HT-29 (cell line): ENCODE results near the gene RPS6KA2. TPM values are rescaled to one million over a fixed set of nuclear protein-coding genes. Genes with fewer than 3 reads are reported as not detected.

Source experiments
- DNase-seq: peaks from one replicate; pipeline ENCODE4 v3.0.0-alpha.2; 2015; ENCODE audit warnings: low spot score
- total RNA-seq: library from RNA; depleted of rRNA; stranded (reverse); fragments of >200 nt; shearing (Covaris generic); gene quantifications from 2 replicates; pipeline ENCODE4 v1.2.3, GENCODE V29; 2014

The RPS6KA2 gene
- total RNA-seq, 1 experiment from 2014 or later, result 3.4 TPM

GRCh38 chr6:166423051-166423745 is 203.9 kb downstream of the RPS6KA2 start:
- no peak for DNase-seq

- no peak for DNase-seq
Observed at GRCh38 chr6:166422201-166422940, 204.7 kb downstream of the RPS6KA2 start.

- DNase-seq, result peak; percentile 51
Observed at GRCh38 chr6:166420351-166420750, 206.7 kb downstream of the RPS6KA2 start.

DNA sequence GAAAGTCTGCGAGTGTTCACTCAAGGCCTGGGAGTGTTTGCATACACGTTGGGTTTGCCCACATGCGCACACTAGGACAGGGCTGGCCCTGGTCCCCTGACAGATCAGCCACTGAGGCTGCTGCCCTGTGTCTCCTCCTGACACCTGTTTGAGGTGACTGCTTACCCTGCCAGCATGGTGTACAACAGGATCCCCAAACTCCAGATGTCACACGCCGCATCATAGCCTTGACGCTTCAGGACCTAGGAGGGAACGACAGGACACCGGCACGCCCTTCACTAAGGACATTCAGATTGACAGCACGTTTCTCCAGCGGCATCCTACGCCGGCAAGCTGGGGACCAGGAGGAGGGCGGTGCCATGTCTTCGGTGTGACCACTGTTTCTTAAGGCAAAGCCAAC is 207.3 kb downstream of the RPS6KA2 start:
- no peak for DNase-seq

DNA sequence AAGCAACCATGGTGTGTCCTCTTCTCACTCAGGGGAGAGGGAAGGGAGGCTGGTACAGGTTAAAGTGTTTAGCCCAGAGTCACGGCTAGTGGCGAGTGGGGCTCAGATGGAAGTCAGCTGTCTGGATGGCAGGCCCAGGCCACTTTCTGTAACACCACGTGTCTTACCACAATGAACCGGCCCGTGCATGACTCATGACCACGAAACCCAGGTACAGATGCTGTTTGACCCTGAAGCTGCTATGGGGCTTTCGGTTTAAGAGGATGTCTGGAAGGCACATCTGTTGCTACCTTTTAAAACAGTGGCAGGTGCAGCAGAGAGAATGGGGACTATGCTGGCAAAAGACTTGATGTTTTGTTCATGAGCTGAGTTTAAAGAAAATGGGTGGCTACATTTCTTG is 207.8 kb downstream of the RPS6KA2 start:
- DNase-seq, result no peak

DNA sequence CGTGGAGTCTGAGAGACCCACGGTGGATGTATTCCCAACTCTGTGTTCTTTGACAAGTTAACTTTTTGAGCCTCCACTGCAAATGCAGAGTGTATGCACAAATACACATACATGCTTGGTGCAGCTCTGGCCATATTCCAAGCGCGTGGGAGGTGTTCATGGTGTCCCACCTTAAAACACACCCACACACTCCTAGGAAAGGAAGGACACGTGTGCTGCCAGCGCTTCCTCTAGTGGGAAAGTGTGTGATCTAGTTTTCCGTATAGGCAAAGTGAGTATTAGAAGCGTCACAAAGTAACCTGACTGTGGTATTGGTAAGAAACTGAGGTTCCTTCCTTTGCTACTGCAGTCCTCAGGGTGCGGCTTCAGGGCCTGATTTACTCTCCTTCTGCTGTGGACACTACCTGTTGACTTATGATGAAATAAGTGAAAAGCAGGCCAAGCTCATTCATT is 208.3 kb downstream of the RPS6KA2 start:
- DNase-seq, result no peak

GRCh38 chr6:166417285-166417691 is 209.8 kb downstream of the RPS6KA2 start:
- no peak for DNase-seq

DNA sequence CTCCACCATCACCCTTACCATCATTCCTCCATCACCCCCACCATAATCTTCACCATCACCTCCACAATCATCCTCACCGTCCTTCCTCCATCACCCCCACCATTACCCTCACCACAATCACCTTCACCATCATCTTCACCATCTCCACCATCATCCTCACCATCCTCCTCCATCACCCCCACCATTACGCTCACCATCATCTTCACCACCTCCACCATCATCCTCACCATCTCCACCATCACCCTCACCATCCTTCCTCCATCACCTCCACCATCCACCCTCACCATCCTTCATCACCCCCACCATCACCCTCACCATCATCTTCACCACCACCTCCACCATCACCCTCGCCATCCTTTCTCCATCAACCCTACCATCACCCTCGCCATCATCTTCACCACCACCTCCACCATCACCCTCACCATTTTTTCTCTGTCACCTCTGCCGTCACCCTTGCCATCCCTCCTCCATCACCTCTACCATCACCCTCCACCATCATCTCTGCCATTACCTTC is 211.2 kb downstream of the RPS6KA2 start:
- no peak for DNase-seq

DNA sequence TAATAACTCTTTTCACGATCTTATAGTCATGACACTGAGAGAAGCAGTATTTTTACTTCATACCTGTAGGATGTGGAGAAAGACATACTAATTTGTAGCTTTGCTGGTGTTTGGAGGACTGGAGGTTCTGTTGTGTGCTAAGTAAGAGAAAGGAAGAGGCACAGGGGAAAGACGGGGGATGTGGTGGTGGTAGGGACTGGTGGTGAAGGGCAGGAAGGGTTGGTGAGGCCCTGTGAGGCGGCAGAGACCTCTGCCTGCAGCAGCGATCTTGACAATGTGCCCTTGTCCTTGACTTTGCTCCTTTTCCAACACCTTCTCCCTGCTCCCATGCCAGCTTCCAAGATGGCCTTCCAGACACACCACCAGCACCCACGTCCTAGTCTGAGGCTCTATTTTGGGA is 211.7 kb downstream of the RPS6KA2 start:
- DNase-seq, result no peak

GRCh38 chr6:166413491-166413951 is 213.5 kb downstream of the RPS6KA2 start:
- no peak for DNase-seq

DNA sequence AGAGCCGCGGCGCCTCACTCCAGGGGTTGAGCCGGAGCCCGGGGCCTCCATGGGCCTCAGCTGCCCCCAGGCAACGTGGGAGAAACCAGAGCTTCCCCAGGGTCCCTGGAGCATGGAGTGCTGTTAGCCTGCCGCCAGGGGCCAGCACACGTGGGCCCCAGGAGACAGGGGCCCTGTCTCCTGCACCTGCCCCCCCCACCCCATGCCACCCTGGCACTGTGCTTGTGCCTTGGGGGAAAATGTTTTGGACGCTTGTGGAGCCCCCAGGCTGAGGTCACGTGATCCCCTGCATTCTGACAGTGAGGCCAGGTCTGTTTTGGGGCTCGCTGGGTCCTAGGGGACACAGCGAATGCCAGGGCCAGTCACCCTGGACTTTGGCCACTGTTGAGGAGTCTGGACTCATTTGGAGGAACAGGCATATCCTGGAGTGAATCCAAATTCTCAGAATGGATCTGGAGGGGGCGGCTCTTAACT is 214.1 kb downstream of the RPS6KA2 start:
- no peak for DNase-seq

DNA sequence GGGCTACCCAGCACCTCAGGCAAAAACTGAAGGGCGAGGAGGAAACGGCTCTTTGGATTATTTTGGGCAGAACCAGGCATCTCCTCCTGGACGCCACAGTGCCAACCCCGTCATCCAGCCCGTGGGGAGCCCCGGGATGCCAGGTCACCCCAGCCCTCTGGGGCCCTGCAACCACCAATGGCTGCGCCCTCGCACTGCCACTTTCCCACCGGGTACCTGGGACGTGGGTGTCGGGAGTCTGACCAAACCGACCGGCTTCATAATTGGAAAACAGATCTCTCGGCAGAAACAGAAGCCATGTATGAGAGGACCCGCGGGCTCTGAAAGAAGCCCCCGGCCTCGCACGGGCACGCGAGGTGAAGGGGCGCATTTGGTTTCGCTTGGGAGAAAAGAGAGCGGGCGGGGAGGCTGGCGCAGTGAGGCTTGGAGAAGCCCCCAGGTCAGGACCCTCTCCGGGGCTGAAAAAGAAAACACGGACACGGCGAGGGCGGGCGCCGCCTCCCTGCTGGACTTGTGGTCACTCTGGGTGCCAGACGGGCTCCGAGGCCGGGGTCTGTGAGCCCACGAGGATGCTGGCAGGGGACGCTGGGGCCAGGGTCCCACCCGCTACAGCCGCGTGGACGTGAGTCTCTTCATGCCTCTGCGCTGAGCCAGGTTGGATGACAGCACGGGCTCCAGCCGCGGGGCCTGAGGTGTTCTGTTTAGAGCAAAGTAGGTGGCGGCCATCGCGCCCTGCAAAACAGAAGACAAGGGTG is 214.7 kb downstream of the RPS6KA2 start:
- DNase-seq, result no peak

DNA sequence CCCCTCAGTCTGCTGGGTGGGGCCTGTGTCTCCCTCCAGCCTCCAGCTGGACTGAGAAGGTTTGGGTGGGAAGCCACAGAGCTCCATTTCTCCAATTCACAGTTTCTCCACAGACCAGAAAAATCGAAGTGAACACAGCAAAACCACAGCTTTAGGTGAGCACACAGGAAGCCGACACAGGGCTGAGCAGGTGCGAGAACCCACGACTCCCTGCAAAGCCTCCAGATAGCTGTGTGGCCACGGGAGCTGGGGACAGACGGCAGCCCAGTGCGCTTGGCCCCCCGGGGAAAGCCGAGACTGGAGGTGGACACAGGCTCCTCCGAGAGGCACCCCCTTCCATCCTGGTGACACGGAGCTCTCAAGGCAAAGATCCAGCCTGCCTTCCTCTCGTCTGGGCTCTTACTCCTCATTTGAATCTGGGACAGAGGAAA is 215.3 kb downstream of the RPS6KA2 start:
- no peak for DNase-seq

DNA sequence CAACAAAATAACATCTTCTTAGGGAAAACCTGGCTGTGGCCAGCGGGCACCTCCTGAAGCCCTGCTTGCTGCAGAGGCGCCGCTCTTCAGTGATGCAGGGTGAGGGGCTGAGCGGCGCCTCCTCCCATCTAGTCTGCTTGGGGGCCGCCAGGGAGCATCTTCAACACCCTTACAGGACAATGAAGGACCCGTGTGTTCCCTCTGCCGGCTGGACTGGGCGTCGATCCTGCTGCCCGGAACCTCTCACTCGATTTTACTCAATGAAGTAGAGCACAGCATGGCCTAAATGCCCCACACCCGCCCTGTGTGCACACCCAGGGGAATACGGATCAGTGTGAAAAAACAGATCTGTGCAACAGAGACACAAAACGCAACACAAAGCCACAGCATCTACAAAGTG is 215.8 kb downstream of the RPS6KA2 start:
- no peak for DNase-seq

DNA sequence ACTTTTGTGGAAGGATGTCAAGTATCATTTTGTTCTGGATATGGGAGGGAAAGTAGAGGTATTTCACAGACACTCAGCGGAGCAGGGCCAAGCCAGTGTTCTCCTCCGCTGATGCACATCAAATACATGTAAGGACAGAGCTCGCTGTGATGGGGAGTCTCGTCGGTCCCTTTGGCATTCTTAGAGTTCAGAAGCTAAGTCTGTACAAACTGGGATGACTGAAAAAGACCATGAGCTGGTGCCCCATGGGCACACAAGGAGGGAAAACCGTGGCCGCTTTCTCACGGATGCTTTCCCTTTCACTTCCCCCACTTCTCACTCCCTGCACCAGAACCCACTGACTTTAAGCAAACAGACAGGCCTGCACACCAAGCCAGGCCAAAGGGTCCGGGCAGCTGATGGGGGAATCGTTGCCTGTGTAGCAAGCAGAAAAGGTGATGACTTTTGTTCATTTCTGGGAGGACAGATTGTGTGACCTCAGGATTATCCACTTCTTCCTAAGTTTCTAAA is 216.6 kb downstream of the RPS6KA2 start:
- no peak for DNase-seq

DNA sequence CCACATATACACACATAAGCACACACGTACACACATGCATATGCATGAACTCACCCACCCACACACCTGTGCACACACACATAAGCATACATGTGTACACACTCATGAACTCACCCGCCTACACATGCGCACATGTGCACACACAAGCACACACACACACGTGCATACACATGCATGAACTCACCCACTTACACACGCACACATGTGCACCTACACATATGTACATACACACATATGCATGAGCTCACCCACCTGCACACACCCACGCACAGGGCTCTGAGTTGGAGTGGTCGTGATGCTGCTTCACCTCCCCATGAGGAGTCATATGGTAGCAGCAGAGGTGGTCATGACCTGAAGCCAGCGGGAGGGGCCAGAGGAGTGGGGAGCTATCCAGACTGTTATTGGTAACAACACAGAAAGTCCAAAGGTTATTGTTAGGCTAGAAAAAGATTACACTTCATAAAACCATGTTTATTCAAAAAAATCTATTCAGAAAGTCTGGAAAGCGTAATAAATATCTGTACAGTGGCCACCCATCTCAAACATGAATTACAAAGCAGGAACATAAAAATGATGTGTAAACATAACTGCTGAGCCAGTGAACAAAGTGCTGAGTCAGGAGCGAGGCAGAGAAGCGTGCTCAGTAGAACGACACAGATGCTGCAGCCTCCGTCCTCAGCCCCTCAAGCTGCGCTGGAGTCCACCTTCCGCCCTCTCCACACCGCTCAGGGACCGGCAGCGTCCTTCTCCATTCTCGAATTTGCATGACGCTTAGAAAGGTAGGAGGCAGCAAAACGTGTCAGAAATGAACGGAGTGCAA is 217.9 kb downstream of the RPS6KA2 start:
- DNase-seq, result no peak

GRCh38 chr6:166406197-166406596 is 220.9 kb downstream of the RPS6KA2 start:
- DNase-seq, result no peak

DNA sequence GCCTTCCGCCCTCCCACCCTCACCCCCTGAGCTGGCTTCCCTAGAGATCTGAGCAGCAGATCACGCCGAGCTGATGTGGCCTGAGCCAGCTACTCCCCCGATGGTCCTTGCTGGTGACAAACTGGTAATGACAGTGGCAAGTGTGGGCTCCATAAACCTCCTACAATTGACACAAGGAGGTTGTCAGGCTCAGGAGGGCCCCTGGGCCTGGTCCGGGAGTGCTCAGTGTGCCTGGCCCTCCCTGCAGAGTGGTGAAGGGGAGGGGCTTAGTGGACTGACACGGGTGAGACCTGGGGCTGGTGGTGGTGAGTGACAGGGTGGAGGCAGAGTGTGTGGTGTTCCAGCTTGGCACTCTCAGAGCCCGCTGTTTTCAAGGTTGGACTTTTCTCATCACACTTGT is 221.7 kb downstream of the RPS6KA2 start:
- DNase-seq, result no peak

GRCh38 chr6:166402582-166403277 is 224.3 kb downstream of the RPS6KA2 start:
- no peak for DNase-seq

GRCh38 chr6:166400649-166401250 is 226.3 kb downstream of the RPS6KA2 start:
- peak; percentile 70 for DNase-seq
